UCSD-AML1 (cell line): ENCODE measurements around the gene ENTHD1.
A peak's percentile ranks its signal among the peaks of the same experiment; 100 is the strongest.

ENCODE experiments used
- DNase-seq: peaks from one replicate; lab custom pipeline; 2025; ENCODE audit not compliant: unreplicated experiment; lab: John Stamatoyannopoulos, UW

Gene ENTHD1

GRCh38 chr22:39893526-39893925, at the start of gene ENTHD1:
TSS of gene ENTHD1 (minus strand) at chr22:39893760. CDS start at chr22:39887748, 6,012 bp downstream.
- no peak for DNase-seq

DNA sequence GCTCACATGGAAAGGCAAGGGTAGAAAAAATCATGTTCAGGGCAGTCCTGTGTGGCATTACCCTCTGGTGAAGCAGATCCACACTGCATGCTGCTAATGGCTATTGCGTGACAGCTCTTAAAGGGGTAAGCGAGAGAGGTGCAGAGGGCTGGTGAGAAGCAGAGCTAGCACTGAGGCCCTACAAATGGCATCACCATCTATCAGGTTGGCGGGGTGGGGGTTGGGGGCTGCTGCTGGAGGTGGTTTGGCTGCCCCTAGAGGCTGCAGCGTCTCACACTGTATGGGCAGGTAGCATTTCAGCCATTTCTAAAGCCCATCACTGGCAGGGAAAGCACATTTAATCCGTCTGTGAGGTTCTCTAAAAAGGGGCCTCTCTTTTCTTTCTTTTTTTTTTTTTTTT, 49.8 kb upstream of the ENTHD1 start:
- DNase-seq: no peak

DNA sequence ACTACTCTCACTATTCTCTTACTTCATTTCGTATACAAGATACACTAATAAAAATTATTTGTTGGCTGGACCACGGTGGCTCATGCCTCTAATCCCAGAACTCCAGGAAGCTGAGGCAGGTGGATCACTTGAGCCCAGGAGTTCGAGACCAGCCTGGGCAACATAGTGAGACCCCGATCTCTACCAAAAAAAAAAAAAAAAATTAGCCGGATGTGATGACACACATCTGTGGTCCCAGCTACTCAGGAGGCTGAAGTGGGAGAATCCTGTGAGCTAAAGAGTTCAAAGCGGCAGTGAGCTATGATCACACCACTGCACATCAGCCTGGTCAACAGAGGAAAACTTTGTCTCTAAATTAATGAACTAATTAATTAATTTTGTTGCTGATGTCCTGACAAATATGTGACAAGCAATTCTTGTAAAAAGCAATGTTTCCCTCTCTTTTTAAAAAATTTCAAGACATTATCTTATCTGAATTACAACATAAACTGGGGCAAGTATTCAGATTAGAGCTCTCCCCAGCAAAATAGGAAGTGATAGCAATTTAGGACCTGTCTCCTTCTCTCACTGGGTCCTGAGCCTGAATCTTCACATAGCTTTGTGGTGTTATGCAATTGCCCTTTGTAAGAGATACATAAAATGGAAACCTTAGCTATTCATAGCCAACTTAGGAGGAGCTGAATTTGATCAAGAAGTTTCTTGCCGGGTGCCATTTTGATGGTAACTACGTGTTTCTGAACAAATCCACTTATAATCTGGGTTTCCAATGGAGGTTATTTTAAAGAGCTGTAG, 49.1 kb upstream of the ENTHD1 start:
- DNase-seq: no peak

- DNase-seq: no peak
These were observed 48.0 kb upstream of the ENTHD1 start for GRCh38 chr22:39941601-39942000.

GRCh38 chr22:39940757-39941305, 47.3 kb upstream of the ENTHD1 start:
- no peak for DNase-seq

DNA sequence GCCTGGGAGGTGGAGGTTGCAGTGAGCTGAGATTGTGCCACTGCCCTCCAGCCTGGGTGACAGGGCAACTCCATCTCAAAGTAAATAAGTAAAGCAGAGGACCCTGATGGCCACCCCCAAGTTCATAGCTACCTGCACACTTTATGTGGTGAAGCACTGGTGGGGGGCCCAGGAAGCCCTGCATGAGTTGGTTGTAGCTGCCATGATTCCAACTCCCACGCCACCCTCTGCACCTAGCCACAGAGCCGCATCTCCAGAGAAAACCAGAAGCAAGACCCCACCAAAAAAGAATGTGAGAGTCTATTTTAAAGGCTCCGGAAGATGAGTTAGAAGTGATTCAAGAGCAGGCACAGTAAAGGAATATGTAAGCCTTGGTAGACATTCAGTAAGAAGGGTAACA, 46.3 kb upstream of the ENTHD1 start:
- no peak for DNase-seq

DNA sequence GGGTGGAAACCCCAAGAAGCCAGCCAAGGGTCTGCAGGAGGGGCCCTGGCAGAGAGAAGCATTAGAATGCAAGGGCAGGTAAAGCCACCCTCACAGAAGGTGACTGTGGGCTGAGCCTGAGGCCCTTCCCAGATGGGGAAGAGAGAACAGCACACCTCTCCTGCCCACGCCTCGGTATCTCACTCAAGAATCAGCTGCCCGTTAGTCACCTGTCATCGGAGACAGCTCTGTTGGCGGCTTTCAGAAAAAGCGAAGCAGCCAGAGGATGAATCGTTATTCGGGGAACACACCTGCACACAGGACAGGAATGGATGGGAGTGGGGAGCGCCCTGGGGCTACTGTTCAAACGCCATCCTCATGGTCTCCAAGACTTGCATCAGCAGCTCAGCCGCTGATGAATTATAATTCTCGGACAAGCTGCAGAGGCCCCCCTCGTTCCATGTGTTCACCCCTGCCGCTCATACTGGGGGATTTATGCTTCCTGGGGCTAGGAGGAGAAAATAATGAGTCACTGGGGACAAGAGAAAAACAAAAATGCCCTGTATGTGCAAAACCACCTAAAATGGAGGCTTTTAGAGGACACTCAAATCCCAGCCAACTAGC, 45.0 kb upstream of the ENTHD1 start:
- no peak for DNase-seq

DNA sequence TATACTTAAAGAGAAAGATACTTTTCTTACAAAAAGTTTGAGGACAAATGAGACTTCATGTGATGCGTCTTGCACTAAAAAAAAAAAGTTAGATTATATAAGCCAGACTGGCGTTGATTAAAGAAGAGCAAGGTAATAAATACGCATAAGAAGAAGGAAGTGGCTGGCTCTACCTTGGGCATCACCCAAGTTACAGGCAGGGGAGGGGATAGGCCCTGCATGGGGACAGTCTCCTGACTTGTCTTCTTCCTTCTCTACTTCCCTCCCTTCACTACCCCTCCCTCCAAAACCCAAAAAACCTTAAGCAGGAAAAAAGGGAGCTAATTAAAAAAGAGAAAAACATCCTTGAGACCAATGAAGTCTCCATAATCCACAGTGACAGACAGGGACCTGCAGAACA, 44.3 kb upstream of the ENTHD1 start:
- DNase-seq: no peak

GRCh38 chr22:39936523-39937145, 43.1 kb upstream of the ENTHD1 start:
- no peak for DNase-seq

DNA sequence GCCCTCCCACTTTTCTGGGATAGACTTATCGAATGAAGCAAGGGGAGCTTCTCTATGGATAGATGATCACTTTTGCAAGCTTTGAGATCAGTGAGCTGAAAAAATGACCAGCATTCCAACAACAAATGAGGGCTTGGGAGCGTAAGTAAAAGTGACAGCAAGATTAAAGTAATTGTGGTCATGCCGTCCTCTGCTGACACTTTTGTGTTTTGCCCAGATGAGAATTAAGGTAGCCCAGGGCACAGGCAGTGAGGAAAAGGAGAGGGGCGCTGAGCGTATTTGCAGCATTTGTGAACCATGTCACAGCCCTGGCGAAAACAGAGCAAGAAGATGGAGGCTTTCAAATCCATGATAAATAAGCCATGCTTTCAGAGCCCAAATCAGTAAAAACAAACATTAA, 42.1 kb upstream of the ENTHD1 start:
- DNase-seq: no peak

DNA sequence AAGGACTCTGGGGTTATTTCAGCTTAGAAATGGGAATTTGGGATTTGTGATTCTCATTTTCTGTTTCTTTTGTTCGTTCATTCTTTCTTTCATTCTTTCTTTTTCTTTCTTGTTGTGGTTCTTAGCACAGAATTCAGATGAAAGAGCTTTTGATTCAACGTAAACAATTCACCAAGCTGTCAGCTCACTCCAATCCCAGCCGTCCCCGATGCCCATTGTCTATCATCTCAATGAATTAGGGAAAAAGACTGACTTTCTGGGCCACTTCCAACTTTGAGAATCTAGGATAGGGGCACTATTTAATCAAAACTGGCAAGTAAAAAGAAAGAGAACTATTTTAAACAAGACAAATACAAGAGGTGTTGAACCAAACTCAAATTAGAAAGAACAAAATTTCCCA, 41.6 kb upstream of the ENTHD1 start:
- no peak for DNase-seq

- no peak for DNase-seq
These were observed 40.2 kb upstream of the ENTHD1 start for GRCh38 chr22:39933741-39934140.

DNA sequence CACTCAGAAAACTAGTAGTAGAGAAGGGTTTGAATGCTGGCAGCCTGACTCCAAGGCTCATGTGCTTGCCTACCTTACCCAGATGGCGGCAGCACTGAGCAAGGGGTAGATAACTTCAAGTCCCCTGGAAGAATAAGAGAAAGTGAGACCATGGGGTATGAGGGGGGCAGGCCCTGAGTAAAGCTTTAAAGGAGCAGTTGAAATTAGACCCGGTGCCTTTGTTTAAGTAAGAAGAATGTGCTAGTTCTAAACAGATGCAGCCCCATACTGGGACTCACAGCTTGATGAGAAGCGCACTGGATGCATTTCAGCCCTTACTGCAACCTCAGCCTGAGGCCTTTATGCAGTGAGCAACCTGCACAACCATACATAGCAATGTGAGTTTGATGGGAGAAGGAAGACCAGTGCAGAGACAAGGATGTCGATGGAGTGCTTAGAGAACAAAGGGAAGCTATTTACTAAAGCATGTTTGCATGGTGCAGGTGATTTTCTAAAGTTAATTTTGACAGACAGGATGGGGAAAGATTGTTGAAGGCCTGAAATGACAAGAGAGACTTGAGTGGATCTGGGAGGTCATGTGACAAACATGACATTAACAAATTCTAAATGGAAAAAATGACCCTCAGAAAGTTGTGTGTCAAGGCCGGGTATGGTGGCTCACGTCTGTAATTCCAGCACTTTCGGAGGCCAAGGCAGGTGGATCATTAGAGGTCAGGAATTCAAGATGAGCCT, 39.5 kb upstream of the ENTHD1 start:
- peak; percentile 51 for DNase-seq

GRCh38 chr22:39932166-39932565, 38.6 kb upstream of the ENTHD1 start:
- DNase-seq: no peak

DNA sequence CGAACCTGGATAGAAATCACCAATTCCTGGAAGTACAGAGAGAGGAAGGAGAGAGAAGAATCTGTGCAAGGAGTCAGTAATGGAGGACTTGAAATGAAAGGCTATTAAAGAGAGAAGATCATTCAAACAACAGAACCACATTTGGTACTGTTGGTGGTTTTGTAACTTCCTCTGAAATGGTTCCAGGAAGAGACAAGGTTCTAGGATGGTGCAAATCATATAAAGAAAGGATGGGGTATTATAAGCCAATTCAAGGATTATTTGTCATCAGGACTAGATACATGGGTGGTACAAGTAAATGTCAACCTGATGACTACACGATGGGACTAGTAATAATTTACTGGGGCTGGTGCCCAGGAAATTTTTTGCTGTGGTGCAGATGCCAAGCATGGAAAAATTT, 37.7 kb upstream of the ENTHD1 start:
- DNase-seq: no peak

- no peak for DNase-seq
These were observed 35.3 kb upstream of the ENTHD1 start for GRCh38 chr22:39928536-39929520.

DNA sequence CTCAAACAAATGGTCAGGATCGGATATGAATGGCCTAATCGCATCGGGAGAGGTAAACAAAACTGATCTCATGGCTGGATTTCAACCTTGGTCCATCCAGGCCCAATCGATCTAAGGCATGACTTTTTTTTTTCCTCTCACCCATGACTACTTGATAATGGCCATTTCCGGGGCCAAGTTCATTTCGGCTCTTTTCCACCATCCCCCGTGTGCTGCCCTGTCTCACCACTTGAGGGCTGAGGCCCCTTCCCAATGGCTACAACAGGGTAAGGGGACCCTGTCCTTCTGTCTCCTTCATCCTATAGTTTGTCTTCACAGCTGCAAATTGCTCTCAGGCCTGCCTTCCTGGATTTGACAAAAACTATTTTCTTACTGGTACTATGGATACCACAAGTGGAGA, 34.0 kb upstream of the ENTHD1 start:
- no peak for DNase-seq

- DNase-seq: no peak
These were observed 33.2 kb upstream of the ENTHD1 start for GRCh38 chr22:39926753-39927152.

- no peak for DNase-seq
These were observed 32.5 kb upstream of the ENTHD1 start for GRCh38 chr22:39925909-39926679.
